Transverse colon (tissue), 4 donors: ENCODE results near the gene AP1AR.

Experiments
- EP300 ChIP-seq: sonication (generic); formaldehyde crosslinking; IDR thresholded peaks from one replicate; pipeline ENCODE4 v1.6.1; 2017; ENCODE audit warnings: antibody characterized with exemption, low read depth
- POLR2A ChIP-seq: fragments of 450-650 bp; IDR thresholded peaks from one replicate; pipeline ENCODE4 v1.6.1; 2016; ENCODE audit warnings: antibody characterized with exemption, mild to moderate bottlenecking, moderate library complexity
- POLR2AphosphoS5 ChIP-seq, 3 donors: sonication (generic); formaldehyde crosslinking; IDR thresholded peaks; one replicate each; pipeline ENCODE4 v1.6.1; 2016; ENCODE audit warnings: antibody characterized with exemption in 3 of 3
- TF ChIP-seq, protein P1 (sequence below), 5 experiments: fragments of 200-600 bp in 3 of 5; fragments of 450-650 bp in 2 of 5; sonication (generic) in 3 of 5; IDR thresholded peaks; 1 replicate in 2 of 5; 2 replicates in 3 of 5; pipeline ENCODE4 v1.5.1; 2016 to 2017; ENCODE audit warnings: antibody characterized with exemption in 5 of 5, inconsistent platforms in 3 of 5, mild to moderate bottlenecking in 2 of 5, moderate library complexity in 1 of 5

DNA sequence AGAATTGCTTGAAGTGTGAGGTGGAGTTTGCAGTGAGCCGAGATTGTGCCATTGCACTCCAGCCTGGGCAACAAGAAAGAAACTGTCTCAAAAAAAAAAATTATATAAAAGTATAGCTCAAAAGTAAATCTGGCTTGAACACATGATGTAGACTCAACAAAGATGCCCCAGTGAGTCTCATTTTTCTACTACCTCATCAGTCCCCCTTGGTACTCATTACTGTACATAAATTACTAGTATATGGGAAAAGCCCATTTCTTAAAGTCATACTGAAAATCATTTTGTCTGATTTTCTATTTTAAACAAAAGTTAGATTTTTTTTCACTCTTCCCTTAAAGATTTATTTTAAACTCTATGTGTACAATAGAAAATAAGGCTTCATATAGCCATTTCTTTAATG, 47.1 kb upstream of the AP1AR start:
- TF ChIP-seq, protein P1, sequence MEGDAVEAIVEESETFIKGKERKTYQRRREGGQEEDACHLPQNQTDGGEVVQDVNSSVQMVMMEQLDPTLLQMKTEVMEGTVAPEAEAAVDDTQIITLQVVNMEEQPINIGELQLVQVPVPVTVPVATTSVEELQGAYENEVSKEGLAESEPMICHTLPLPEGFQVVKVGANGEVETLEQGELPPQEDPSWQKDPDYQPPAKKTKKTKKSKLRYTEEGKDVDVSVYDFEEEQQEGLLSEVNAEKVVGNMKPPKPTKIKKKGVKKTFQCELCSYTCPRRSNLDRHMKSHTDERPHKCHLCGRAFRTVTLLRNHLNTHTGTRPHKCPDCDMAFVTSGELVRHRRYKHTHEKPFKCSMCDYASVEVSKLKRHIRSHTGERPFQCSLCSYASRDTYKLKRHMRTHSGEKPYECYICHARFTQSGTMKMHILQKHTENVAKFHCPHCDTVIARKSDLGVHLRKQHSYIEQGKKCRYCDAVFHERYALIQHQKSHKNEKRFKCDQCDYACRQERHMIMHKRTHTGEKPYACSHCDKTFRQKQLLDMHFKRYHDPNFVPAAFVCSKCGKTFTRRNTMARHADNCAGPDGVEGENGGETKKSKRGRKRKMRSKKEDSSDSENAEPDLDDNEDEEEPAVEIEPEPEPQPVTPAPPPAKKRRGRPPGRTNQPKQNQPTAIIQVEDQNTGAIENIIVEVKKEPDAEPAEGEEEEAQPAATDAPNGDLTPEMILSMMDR (IDR thresholded peaks at IDR 0.05), result no peak
- TF ChIP-seq POLR2A (no peak), POLR2AphosphoS5 (IDR thresholded peaks at IDR 0.05) (no peak), EP300 (no peak)
